ENCODE data around the gene ZNF511.

The ZNF511 gene

GRCh38 chr10:133279326-133280226 is 29.1 kb upstream of the ZNF511 start:
- H3K4me3 ChIP-seq (ENCODE audit: low read depth, low read length) = no peak overlapping the region
- no peak for TF ChIP-seq CTCF (IDR thresholded peaks at IDR 0.05; ENCODE audit: low read depth, low read length)

GRCh38 chr10:133280391-133281059 is 28.2 kb upstream of the ZNF511 start:
- H3K4me3 ChIP-seq (ENCODE audit: low read depth, low read length) = no peak overlapping the region
- no peak for TF ChIP-seq CTCF (IDR thresholded peaks at IDR 0.05; ENCODE audit: low read depth, low read length)

GRCh38 chr10:133281084-133281483 is 27.6 kb upstream of the ZNF511 start:
- no peak overlapping the region for H3K4me3 ChIP-seq (ENCODE audit: low read depth, low read length)
- TF ChIP-seq CTCF (IDR thresholded peaks at IDR 0.05; ENCODE audit: low read depth, low read length) = no peak

GRCh38 chr10:133281628-133282372 is 26.9 kb upstream of the ZNF511 start:
- no peak for TF ChIP-seq CTCF (IDR thresholded peaks at IDR 0.05; ENCODE audit: low read depth, low read length)
- H3K4me3 ChIP-seq (ENCODE audit: low read depth, low read length) = no peak overlapping the region

- no peak overlapping the region for H3K4me3 ChIP-seq (ENCODE audit: low read depth, low read length)
- no peak for TF ChIP-seq CTCF (IDR thresholded peaks at IDR 0.05; ENCODE audit: low read depth, low read length)
These were observed 25.8 kb upstream of the ZNF511 start for GRCh38 chr10:133282846-133283390.

GRCh38 chr10:133283931-133284330 is 24.8 kb upstream of the ZNF511 start:
- TF ChIP-seq CTCF (IDR thresholded peaks at IDR 0.05; ENCODE audit: low read depth, low read length) = no peak
- H3K4me3 ChIP-seq (ENCODE audit: low read depth, low read length) = no peak overlapping the region

All from WI38 (cell line).